Prostate gland (tissue), 2 donors: ENCODE measurements around the gene CHCT1.

Experiments
- POLR2A ChIP-seq: fragments of 450-650 bp; IDR thresholded peaks from one replicate; pipeline ENCODE4 v1.6.1; 2016; ENCODE audit warnings: antibody characterized with exemption, mild to moderate bottlenecking
- TF ChIP-seq, protein P1 (sequence below), 4 experiments: fragments of 200-600 bp in 2 of 4; fragments of 450-650 bp in 2 of 4; sonication (generic) in 2 of 4; IDR thresholded peaks; 1 replicate in 3 of 4; 2 replicates in 1 of 4; pipeline ENCODE4 v1.5.1; 2016 to 2019; ENCODE audit warnings: antibody characterized with exemption in 4 of 4, mild to moderate bottlenecking in 2 of 4, moderate library complexity in 2 of 4

DNA sequence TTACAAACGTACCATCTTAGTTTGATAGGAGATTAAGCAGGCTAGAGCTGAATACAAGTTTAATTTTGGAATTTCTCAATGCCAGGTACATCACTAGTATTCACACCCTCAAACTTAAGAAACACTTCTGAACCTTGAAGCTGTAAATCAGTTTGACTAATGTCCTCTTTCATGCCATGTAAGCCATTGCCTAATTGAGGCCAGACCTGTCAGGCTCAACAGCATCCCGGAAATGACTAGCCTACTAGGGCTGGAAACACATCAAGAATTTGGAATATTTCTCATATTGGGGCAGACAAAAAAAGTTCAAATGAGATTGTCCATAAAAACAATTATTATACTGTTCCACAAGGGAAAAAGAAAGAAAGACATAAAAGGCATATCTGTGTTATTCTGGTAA, 32.1 kb upstream of the CHCT1 start:
- TF ChIP-seq, protein P1, sequence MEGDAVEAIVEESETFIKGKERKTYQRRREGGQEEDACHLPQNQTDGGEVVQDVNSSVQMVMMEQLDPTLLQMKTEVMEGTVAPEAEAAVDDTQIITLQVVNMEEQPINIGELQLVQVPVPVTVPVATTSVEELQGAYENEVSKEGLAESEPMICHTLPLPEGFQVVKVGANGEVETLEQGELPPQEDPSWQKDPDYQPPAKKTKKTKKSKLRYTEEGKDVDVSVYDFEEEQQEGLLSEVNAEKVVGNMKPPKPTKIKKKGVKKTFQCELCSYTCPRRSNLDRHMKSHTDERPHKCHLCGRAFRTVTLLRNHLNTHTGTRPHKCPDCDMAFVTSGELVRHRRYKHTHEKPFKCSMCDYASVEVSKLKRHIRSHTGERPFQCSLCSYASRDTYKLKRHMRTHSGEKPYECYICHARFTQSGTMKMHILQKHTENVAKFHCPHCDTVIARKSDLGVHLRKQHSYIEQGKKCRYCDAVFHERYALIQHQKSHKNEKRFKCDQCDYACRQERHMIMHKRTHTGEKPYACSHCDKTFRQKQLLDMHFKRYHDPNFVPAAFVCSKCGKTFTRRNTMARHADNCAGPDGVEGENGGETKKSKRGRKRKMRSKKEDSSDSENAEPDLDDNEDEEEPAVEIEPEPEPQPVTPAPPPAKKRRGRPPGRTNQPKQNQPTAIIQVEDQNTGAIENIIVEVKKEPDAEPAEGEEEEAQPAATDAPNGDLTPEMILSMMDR (IDR thresholded peaks at IDR 0.05): no peak
- no peak for TF ChIP-seq POLR2A
